GM12878 (cell line): ENCODE results near the gene SNAI3. TPM values are rescaled to one million over a fixed set of nuclear protein-coding genes. Genes with fewer than 3 reads are reported as not detected.
A peak's percentile ranks its signal among the peaks of the same experiment; 100 is the strongest.

Experiments
- CBFB ChIP-seq: IDR thresholded peaks from 2 replicates; pipeline ENCODE4 v1.6.1; 2016; ENCODE audit warnings: antibody characterized with exemption, low read depth
- CHD1 ChIP-seq: IDR thresholded peaks from 2 replicates; pipeline ENCODE4 v1.6.1; 2012; ENCODE audit warnings: low read depth, low read length, improper control_type of control experiment
- FOXM1 ChIP-seq: IDR thresholded peaks from 2 replicates; pipeline ENCODE4 v1.6.1; 2012; ENCODE audit warnings: low read depth, mild to moderate bottlenecking, inconsistent platforms, low read length, moderate library complexity
- GATAD2B ChIP-seq: fragments of 450-650 bp; conservative IDR thresholded peaks from 2 replicates; pipeline ENCODE4 v1.6.1; 2017; ENCODE audit warnings: low read depth, mild to moderate bottlenecking, moderate library complexity
- IKZF1 ChIP-seq: fragments of 450-650 bp; conservative IDR thresholded peaks from 2 replicates; pipeline ENCODE4 v1.6.1; 2017; ENCODE audit warnings: antibody characterized with exemption, mild to moderate bottlenecking
- IKZF2 ChIP-seq, 2 experiments: fragments of 450-650 bp; IDR thresholded peaks; 2 replicates each; pipeline ENCODE4 v1.6.1; 2017; ENCODE audit warnings: mild to moderate bottlenecking in 2 of 2, moderate library complexity in 2 of 2
- KAT2A ChIP-seq: conservative IDR thresholded peaks from 2 replicates; pipeline ENCODE4 v1.6.1; 2011; ENCODE audit warnings: low read depth, low read length; ENCODE audit not compliant: control insufficient read depth
- KDM1A ChIP-seq: fragments of 200-600 bp; sonication (generic); IDR thresholded peaks from 2 replicates; pipeline ENCODE4 v1.6.1; 2016; ENCODE audit warnings: borderline replicate concordance
- KLF5 ChIP-seq: fragments of 450-650 bp; IDR thresholded peaks from 2 replicates; pipeline ENCODE4 v1.6.1; 2014; ENCODE audit warnings: mild to moderate bottlenecking; ENCODE audit not compliant: partially characterized antibody
- MLLT1 ChIP-seq: fragments of 450-650 bp; IDR thresholded peaks from 2 replicates; pipeline ENCODE4 v1.6.1; 2016; ENCODE audit warnings: mild to moderate bottlenecking
- NBN ChIP-seq: fragments of 450-650 bp; IDR thresholded peaks from 2 replicates; pipeline ENCODE4 v1.6.1; 2016
- NR2F1 ChIP-seq: fragments of 450-650 bp; conservative IDR thresholded peaks from 2 replicates; pipeline ENCODE4 v1.6.1; 2017; ENCODE audit warnings: mild to moderate bottlenecking
- PBX3 ChIP-seq: IDR thresholded peaks from 2 replicates; pipeline ENCODE4 v1.6.1; 2011; ENCODE audit warnings: mild to moderate bottlenecking, low read depth, low read length, moderate library complexity; ENCODE audit not compliant: insufficient replicate concordance
- RAD51 ChIP-seq: fragments of 450-650 bp; IDR thresholded peaks from 2 replicates; pipeline ENCODE4 v1.6.1; 2016; ENCODE audit warnings: moderate library complexity, mild to moderate bottlenecking, inconsistent platforms
- SRF ChIP-seq, 2 experiments: IDR thresholded peaks; 2 replicates each; pipeline ENCODE4 v1.6.1; 2011; ENCODE audit warnings: low read depth in 2 of 2, low read length in 2 of 2, mild to moderate bottlenecking in 1 of 2, moderate library complexity in 1 of 2
- SUPT20H ChIP-seq: IDR thresholded peaks from 2 replicates; pipeline ENCODE4 v1.6.1; 2011; ENCODE audit warnings: low read depth, mild to moderate bottlenecking, low read length, moderate library complexity, borderline replicate concordance; ENCODE audit not compliant: control insufficient read depth
- TCF7 ChIP-seq: IDR thresholded peaks from 2 replicates; pipeline ENCODE4 v1.6.1; 2014; ENCODE audit warnings: antibody characterized with exemption, borderline replicate concordance
- USF2 ChIP-seq: IDR thresholded peaks from 2 replicates; pipeline ENCODE4 v1.6.1; 2011; ENCODE audit warnings: low read depth, low read length, improper control_type of control experiment, borderline replicate concordance
- YBX1 ChIP-seq: fragments of 450-650 bp; IDR thresholded peaks from 2 replicates; pipeline ENCODE4 v1.6.1; 2016; ENCODE audit warnings: antibody characterized with exemption
- ZBED1 ChIP-seq: IDR thresholded peaks from 2 replicates; pipeline ENCODE4 v1.6.1; 2016; ENCODE audit warnings: borderline replicate concordance
- polyA plus RNA-seq, 11 experiments: library from polyadenylated mRNA; depleted of rRNA in 4 of 11; unstranded in 6 of 11; stranded (reverse) in 5 of 11; fragments of >200 nt; fragmentation: Nextera tagmentation in 4 of 11; fragmentation: Illumina TruSeq in 1 of 11; extraction: Ambion mirVana in 4 of 11; extraction: Trizol in 1 of 11; gene quantifications; 1 replicate in 1 of 11; 2 replicates in 10 of 11; pipeline versions ENCODE4 v1.2.1 to v1.2.3, GENCODE V29; 2011 to 2016; ENCODE audit warnings: inconsistent platforms in 2 of 11, missing spikeins in 2 of 11, low read depth in 1 of 11
- total RNA-seq, 4 experiments: library from RNA; depleted of rRNA in 3 of 4; stranded (reverse); fragments of >200 nt in 3 of 4; fragmentation: Illumina TruSeq in 1 of 4; extraction: Trizol in 1 of 4; gene quantifications; 2 replicates each; pipeline versions ENCODE4 v1.2.1 to v1.2.3, GENCODE V29; 2013 to 2021
- TF ChIP-seq, protein P1 (sequence below): fragments of 450-650 bp; IDR thresholded peaks from 2 replicates; pipeline ENCODE4 v1.6.1; 2017; ENCODE audit warnings: low read depth, mild to moderate bottlenecking, moderate library complexity
- TF ChIP-seq, protein P2 (sequence below): fragments of 450-650 bp; formaldehyde crosslinking; IDR thresholded peaks from 2 replicates; pipeline ENCODE4 v1.4.0; 2020; ENCODE audit warnings: mild to moderate bottlenecking, moderate library complexity

Gene SNAI3
- total and polyA plus RNA-seq, 10 of the 15 experiments (the other 5 are each of a cell fraction or from before 2014, with no cell fraction given) = 0.21 to 7.4 (median 3.0) TPM

DNA sequence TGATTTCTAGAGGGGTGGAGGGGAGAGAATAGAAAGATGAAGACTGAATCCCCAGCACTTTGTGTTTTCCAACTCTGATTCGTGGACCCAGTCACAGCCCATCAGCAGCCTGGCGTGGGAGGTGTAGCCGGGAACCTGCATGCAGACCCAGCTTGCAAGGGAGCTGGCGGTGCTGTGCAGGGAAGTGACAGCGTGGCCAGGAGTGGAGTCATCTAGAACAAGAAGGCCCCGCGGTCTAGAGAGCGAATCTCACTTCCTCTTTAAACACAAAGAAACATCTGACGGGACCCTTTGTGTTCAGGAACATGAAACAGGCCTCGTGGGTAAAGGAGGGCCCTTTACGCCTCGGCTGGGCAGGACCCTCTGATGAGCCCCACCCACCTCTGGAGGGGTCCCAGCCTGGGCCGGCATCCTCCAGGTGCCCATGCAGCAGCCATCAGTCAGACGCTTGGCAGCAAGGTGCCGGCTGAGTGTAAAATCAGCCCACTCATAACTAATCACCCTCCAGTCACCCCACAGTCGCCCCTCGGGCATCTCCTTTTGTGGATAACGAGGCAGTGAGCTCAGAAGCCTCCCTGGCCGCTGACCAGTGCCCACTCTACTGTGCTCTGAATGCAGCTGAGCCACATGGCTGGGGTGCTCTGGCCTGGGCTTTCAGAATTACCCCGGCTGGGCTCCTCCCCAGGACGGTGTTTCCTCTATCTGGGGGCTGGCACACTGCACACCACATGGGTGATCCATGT is 4.4 kb downstream of the SNAI3 start (continued):
- TF ChIP-seq, protein P1, sequence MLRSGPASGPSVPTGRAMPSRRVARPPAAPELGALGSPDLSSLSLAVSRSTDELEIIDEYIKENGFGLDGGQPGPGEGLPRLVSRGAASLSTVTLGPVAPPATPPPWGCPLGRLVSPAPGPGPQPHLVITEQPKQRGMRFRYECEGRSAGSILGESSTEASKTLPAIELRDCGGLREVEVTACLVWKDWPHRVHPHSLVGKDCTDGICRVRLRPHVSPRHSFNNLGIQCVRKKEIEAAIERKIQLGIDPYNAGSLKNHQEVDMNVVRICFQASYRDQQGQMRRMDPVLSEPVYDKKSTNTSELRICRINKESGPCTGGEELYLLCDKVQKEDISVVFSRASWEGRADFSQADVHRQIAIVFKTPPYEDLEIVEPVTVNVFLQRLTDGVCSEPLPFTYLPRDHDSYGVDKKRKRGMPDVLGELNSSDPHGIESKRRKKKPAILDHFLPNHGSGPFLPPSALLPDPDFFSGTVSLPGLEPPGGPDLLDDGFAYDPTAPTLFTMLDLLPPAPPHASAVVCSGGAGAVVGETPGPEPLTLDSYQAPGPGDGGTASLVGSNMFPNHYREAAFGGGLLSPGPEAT = peak; percentile 81
- peak; percentile 42 for TF ChIP-seq PBX3
- TF ChIP-seq ZBED1 = no peak; the same call in 1 of the 2 replicates
- TF ChIP-seq CBFB = no peak; the same call in 1 of the 2 replicates
- TF ChIP-seq KLF5 = no peak
- no peak for TF ChIP-seq CHD1
- TF ChIP-seq YBX1 = no peak
- TF ChIP-seq FOXM1 = no peak
- TF ChIP-seq SRF (IDR thresholded peaks at IDR 0.05; ENCODE audit: low read depth in 2 of 2, low read length in 2 of 2) = 0 out of 4 replicates have a peak, but pooled peaks of 1 of the 2 experiments have one; percentile 67
- TF ChIP-seq USF2 = no peak
- no peak for TF ChIP-seq KAT2A
- no peak; the same call in 1 of the 2 replicates for TF ChIP-seq MLLT1
- peak; percentile 95 for TF ChIP-seq IKZF1
- TF ChIP-seq RAD51 = 0 out of 2 replicates have a peak, but pooled peaks have one; percentile 28
- peak; percentile 87; the same call in 1 of the 2 replicates for TF ChIP-seq NBN
- TF ChIP-seq, protein P2, sequence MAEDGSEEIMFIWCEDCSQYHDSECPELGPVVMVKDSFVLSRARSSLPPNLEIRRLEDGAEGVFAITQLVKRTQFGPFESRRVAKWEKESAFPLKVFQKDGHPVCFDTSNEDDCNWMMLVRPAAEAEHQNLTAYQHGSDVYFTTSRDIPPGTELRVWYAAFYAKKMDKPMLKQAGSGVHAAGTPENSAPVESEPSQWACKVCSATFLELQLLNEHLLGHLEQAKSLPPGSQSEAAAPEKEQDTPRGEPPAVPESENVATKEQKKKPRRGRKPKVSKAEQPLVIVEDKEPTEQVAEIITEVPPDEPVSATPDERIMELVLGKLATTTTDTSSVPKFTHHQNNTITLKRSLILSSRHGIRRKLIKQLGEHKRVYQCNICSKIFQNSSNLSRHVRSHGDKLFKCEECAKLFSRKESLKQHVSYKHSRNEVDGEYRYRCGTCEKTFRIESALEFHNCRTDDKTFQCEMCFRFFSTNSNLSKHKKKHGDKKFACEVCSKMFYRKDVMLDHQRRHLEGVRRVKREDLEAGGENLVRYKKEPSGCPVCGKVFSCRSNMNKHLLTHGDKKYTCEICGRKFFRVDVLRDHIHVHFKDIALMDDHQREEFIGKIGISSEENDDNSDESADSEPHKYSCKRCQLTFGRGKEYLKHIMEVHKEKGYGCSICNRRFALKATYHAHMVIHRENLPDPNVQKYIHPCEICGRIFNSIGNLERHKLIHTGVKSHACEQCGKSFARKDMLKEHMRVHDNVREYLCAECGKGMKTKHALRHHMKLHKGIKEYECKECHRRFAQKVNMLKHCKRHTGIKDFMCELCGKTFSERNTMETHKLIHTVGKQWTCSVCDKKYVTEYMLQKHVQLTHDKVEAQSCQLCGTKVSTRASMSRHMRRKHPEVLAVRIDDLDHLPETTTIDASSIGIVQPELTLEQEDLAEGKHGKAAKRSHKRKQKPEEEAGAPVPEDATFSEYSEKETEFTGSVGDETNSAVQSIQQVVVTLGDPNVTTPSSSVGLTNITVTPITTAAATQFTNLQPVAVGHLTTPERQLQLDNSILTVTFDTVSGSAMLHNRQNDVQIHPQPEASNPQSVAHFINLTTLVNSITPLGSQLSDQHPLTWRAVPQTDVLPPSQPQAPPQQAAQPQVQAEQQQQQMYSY = no peak
- TF ChIP-seq GATAD2B = 0 out of 2 replicates have a peak, but pooled peaks have one; percentile 79
- TF ChIP-seq TCF7 = no peak
- no peak for TF ChIP-seq SUPT20H
- peak; percentile 72; the same call in 1 of the 2 replicates for TF ChIP-seq NR2F1
- TF ChIP-seq KDM1A = no peak
- TF ChIP-seq IKZF2 (IDR thresholded peaks at IDR 0.05) = peak; percentile 88 to 92
